GM19438 (cell line): ENCODE measurements around the gene OSBPL2.

Experiments
- ATAC-seq: cut with Tn5 transposase; IDR thresholded peaks from one replicate; pipeline ENCODE4 v1.9.1; 2021; ENCODE audit warnings: low read depth; ENCODE audit not compliant: unreplicated experiment

Gene OSBPL2

DNA sequence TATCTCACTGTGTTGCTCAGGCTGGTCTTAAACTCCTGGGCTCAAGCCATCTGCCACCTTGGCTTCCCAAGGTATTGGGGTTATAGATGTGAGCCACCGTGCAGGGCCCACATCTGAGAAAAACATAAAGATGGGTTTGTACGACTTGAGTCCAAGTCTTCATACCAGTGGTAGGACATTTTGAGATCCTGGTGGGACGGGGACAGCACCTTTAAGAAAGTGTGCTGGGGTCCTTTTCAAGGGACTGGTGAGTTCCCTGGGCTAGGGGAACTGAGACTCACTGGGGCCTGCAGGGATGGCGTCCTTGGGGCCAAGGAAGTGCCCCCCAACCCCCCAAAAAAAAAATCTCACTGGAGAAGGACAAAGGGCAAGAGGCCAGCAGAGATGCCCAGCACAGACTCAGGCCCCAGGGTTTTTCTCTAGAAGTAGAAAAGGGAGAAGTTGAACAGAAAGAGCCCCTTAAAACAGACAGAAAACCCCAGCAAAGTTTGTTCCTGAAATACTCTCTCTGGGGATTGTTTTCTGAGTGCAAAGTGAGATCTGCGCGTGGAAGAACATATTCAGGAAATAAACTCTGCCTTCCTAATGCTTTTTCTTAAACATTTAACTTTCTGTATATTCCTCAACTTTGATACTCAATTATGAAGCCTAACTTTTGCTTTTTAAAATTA, 10.7 kb downstream of the OSBPL2 start:
- no peak for ATAC-seq

DNA sequence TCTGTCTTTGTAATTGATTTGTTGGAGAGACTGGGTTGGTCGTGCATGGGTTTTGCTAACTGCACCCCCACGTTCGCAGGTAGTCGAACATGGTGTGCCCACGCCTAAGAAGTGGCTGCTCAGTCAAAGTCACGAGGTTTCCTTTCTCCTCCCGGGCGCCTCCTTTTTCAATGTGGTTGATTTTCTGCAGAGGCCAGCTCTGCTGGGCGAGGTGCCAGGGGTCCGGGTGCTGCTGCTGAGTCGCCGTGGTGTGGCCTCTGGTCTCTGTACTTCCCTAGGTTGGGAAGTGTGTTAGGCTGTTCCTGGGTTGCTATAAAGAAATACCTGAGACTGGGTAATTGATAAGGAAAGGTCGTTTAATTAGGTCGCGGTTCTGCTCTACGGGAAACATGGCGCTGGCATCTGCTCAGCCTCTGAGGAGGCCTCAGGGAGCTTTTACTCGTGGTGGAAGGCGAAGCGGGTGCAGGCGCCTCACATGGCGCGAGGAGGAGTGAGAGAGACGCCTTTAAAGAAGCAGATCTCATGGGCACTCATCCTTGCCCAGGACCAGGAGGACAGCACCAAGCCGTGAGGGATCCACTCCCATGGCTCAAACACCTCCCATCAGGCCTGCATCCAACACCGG, 14.1 kb downstream of the OSBPL2 start:
- no peak for ATAC-seq

DNA sequence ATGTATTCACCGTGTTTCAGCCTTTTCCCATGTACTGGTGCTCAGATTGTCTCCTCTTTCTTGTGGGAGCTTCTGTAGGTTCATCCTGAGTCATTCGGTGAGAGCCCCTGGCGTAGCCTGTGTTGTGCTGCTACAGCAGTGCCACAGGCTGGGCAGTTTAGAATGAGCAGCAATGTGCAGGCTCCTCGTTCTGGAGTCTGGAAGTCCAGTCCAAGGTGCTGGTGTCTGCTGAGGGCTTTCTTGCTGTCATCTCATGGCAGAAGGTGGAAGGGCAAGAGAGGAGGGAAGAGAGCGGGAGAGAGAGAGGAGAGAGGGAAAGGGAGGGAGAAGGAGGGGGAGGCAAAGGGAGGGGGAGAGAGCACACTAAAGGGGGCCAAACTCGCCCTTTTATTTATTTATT, 15.1 kb downstream of the OSBPL2 start:
- no peak for ATAC-seq

DNA sequence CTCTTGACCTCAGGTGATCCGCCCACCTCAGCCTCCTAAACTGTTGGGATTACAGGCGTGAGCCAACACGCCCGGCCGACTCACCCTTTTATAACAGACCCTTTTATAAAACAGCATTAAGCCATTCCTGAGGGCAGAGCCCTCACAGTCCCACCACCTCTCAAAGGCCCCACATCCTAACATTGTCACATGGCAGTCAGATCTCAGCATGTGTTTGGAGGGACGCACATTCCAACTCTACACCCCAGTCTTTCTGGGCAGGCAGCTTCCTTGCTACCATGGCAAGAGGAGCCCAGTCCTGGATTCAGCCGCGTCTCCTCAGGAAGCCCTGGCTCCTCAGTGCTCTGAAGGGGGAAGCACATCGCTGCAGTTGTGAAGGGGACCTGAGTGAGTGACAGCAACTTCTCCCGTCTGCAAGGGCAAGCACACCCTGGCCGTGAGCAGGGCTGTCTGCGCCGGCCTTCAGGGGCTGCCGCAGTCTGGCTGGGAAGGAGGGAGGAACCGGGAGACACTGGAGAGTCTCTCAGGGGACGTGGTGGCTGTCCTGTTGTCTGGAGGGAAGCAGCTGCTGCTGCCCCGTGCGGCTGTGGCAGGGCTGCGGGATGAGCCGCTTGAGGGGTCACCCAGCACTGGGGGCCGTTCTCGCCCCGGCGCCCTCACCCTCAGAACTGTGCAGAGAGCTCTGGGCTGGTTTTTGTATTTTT, 15.9 kb downstream of the OSBPL2 start:
- no peak for ATAC-seq

DNA sequence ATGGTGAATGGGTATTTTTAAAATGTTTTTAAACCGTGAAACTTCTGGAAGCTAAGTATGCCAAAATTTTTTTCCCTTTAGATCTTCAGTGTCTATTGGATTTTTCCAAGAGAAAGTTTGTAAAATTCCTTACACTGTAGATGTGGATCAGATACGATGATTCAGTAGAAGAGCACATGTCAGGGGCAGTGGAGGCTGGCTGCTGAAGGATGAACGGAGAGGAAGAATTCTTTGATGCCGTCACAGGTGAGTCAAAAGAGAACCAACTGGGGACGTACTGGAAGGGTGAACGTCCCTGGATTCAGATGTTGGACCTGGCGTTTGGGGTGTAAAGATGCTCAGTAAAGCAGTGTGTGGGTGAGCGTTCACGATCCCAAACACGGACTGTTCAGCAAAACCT, 17.7 kb downstream of the OSBPL2 start:
- no peak for ATAC-seq

DNA sequence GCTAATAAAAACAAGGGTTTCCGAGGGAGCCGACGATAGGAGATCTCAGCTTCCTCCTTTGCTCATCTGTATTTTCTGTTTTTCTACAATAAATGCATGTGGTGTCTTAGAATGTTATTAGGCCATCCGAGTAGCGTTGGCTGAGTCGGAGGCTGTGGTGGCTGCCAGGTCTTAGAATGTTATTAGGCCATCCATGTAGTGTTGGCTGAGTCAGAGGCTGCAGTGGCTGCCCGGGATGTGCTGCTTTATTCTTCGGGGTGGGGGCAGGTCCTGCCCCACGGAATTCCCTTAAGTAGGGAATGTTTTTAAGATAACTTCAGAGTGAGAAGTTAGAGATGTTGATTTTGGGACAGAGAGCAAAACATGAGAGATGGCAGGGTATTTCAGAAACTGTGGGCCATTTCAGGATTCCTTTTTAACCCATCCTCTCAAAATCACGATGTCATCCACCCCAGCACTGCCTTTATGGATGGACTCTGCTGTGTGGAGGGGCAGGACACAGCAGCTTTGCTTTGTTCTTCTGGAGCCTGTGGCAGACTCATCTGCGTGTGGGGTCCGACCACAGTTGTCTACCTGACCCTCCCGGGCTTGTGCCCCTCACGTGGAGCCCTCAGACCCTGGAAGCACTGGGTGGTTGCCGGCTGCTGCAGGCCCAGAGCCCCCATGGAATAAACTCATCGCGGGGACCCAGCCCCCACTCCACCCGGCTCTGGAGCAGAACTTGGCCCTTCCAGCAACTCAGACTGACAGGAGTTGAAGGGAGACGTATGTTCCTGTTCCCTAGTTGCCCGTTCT, 20.4 kb downstream of the OSBPL2 start:
- ATAC-seq: no peak

DNA sequence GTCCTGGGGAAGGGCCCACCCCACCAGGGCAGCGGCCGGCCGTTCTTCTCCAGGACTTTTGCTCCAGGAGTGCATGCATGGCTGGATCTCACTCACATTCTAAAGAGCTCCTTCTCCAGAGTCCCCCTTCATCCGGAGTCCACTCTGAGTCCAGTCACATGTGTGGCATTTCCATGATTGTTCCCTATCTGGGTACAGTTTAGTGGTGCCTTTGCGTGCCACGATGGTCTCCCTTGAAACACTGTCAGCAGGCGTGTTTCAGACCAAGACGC, 20.9 kb downstream of the OSBPL2 start:
- no peak for ATAC-seq

DNA sequence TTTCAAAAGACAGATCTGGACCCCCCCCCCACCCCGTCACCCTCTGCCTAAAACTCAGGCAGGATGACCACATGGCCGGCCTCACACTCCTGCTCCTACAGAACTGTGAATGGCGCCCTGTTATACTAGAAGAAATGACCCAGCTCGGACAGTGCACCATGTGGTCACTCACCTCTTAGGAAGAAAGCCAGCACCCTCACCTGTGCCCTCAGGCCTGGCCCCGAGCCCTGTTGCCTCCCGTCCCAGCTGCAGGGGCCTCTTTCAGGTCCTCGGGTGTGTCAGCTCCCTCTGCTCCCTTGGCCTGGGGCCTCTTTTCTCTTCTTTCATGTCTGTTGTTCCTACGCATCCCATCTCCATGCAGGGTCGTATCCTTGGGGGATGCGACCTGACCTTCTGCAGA, 23.7 kb downstream of the OSBPL2 start:
- no peak for ATAC-seq

DNA sequence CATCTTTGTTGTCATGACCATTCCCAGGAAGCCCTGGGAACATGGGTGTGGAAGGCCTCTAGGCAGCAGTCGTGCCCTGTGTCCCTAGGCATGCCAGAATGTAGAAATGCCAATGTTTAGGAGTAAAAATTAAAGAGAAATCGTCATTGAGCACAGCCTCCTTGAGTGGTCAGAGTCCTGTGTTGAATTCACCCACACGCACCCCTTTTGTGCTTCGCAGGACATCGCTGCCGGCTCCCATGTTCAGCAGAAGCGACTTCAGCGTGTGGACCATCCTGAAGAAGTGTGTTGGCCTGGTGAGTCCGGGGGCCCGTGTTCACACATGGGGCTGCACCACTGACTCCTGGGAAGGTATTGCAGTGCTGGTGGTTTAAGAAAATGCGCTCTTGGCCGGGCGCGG, 25.1 kb downstream of the OSBPL2 start:
- no peak for ATAC-seq

DNA sequence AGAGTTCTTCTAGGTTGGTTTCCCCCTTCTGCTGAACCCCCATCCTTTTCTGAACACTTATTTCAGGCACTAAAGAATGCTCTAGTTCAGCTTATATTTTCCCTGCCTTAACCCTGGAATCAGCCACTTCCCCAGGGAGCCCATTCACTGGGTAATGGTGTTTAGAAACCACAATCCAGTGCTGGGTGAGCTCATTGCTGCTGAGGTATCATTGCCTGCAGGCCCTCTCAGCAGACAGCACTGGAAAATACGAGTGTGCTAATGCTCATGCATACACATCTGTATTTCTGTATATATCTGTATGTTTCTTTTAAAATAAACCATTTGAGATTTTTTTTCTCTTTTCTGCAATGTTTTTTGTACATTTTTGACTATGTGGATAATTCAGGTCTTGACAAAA, 27.0 kb downstream of the OSBPL2 start:
- no peak for ATAC-seq

DNA sequence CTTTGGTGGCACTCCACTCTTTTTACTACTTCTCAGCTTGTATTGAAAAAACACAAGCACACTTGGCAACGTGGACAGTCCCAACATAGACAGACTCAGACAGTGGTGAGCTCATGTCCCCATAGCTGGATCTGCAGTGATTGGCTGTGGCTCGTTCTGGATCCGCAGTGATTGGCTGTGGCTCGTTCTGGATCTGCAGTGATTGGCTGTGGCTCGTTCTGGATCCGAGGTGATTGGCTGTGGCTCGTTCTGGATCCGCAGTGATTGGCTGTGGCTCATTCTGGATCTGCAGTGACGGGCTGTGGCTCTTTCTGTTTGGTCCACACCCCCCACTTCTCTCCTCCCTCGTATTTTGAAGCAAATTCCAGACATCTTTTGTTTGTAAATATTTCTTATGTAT, 28.0 kb downstream of the OSBPL2 start:
- no peak for ATAC-seq

DNA sequence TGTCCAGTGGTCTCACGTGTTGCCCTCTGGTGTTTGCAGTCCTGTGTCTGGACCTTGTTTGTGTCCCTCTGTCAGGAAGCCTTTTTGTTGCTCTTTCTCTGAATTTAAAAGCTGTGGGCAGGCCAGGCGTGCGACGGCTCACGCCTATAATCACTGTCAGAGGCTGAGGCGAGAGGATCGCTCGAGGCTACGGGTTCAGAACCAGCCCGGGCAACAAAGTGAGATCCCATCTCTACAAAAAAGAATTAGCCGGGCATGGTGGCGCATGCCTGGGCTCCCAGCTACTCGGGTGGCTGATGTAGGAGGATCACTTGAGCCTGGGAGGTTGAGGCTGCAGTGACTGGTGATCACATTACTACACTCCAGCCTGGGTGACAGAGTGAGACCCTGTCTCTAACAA, 28.5 kb downstream of the OSBPL2 start:
- ATAC-seq: no peak

DNA sequence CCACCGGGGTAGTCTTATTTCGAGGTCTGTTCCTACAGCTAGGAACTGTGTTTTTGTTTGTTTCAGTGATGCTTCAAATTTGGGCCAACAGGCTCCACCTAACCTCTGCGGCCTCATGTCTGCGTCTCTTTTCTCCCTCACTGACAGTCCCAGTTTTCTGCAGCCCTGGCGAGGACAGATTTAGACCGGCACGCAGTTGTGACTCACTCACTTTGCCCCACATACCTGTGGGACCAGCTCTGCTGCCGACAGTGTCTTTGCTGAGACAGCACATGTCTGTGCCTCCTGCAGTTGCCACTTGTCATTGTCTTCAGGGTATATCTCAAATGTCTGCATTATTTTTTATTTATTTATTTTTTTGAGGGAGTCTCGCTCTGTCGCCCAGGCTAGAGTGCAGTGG, 29.2 kb downstream of the OSBPL2 start:
- ATAC-seq: no peak

DNA sequence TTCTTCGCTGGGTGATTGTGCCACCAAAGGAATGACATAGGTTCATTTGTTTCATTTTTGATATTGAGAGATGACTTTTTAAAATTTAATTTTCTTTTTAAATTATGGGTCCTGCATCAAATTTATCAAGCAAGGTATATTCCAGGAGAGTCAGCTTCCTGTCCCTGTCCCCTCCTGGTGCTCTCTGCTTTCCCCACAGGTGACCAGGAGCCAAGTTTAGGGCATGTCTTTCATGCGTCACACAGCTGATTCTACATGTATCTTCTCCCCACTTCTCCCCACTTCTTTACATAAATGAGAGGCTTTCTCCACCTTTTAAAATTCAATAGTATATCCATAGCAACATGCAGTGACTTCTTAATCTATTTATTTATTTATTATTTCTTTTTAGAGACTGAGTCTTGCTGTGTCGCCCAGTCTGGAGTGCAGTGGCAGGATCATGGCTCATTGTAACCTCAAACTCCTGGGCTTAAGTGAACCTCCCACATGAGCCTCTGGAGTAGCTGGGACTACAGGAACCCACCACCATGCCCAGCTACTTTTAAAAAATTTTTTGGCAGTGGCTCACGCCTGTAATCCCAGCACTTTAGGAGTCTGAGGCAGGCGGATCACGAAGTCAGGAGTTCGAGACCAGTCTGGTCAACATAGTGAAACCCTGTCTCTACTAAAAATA, 30.0 kb downstream of the OSBPL2 start:
- no peak for ATAC-seq

DNA sequence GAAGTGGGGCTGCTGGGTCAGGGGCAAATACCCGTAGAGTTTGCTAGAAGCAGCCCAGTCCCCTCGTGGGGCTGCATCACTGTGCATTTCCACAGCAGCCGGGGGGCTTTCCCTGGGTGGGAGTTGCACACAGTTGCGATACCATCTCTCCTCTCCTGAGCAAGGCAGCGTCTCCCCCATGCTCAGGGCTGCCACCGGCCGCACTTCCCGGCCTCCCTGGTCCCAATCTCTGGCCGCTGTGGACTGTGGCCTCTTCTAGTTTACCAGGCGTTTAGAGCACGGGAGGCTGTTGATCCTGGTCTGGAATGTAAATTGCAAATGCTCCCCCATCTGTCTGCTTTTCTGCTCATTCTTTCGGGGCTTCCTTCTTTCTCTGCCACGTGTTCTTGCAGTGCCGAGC, 31.1 kb downstream of the OSBPL2 start:
- ATAC-seq: no peak

DNA sequence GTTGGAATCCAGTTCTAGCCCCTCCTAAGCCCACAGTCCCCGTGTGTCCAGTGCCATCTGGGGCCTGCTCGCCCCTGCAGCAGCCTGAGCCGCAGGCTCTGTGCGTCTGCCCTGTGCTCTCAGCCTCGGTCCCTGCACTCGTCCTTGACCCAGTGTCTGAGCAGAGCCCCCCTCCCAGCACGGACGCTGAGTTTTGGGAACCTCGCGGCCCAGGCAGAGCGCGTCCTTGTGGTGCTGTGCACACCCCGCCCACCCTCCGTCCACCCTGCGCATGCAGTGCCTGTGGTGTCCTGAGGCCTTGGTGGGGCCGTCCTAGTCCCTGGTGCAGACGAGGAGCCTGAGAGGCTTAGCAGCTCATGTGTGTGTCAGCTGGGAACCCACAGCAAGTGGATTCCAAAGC, 31.6 kb downstream of the OSBPL2 start:
- no peak for ATAC-seq

DNA sequence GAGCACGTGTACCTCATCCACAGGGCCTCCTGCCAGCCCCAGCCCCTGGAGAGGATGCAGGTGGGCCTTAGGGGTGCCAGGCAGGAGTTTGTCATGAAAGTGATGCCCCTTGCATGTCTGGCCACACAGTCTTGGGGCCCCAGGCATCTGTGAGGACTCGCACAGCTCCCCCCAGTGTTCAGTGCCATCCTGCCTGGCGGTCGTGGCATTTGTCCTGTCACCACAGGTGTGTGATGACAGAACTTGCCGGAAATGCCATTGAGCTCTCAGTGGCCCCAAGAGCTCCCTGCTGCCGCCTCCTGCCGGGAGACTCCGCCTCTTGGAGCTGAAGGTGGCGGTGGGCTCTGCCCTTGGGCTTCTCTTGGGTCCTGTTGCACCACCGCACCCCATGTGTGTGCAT, 33.9 kb downstream of the OSBPL2 start:
- ATAC-seq: no peak

DNA sequence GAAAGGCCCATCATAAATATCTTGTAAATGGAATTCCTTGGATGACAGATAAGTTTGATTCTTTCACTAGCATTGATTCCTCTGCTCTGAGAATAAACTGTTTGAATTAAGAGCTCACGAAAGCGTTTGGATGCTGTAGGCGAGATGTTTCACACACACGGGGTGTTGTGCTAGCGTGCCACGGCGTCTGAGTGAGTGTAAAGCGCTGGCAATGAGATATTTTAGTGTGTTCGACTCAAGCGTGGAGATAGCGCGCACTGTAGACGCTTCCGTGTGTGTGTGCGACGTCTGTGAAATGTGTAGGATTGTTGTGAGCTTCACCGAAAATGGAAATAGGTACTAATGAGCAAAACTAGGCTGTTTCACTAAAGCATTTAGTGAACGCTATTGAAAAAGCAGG, 35.1 kb downstream of the OSBPL2 start:
- no peak for ATAC-seq

DNA sequence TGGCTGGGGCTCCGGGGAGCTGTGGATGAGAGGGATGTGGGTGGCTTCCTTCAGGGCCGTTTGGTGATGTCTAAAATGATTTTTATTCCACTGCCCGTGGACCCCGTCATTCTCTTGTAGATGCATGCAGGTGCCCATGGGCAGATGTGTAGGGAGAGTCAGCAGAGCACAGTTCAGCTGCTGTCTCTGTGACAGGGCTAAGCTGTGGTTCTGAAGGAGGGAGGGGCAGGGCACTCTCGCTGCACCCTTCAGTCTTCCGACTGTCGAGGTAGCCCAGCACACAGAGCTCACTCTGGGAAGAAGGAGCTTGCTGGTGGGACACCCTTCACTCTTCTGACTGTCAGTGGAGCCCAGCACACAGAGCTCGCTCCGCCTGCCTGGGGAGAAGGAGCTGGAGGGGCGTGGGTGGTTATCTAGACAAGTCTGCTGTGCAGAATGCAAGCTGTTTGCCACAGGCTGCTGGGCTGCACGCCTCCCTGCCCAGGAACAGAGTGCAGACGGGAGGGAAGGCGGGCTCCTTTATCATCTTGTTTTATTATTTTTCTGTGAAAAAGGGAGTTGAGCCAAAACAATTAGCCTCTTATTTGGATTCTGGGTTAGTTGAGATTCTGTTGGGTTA, 36.1 kb downstream of the OSBPL2 start:
- ATAC-seq: no peak

DNA sequence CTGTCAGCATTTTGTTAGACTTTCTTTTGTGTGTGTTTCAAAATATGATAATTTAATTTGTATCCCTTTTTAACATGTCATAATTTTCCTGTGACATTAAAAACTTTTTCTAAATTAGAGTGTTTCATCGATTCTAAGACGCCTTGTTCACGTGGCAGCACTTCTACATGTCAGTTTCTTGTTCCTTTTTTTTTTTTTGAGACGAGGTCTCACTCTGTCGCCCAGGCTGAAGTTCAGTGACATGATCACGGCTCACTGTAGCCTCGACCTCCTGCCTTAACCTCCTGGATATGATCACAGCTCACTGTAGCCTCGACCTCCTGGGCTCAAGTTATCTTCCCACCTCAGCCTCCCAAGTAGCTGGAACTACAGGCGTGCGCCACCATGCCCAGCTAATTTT, 36.9 kb downstream of the OSBPL2 start:
- no peak for ATAC-seq

DNA sequence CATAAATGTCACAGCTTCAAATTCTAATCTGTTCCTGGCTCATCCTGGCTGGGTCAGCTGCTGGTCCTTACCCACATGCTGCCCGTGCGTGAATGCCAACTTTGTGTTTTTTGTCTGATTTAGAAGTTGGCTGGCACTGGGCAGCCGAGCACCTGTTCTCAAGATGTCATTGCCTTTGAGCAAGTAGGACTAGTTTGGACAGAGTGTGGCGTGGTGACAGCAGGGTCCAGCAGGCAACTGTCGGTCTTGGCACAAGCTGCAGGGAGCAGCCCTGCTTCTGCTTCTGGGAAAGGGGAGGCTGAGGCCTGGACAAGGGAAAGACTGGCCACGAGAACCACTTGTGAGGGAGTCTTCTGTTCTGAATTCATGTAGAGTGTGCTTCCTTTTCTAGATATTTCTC, 38.1 kb downstream of the OSBPL2 start:
- ATAC-seq: no peak
